ENCODE results near the gene AP5Z1.
"Not testable (repeated sequence)": the region's sequence is repeated elsewhere in the genome, so short reads cannot be mapped to it uniquely, and the experiment has no call there.

The AP5Z1 gene

GRCh38 chr7:4798706-4799235 lies 23.3 kb downstream of the AP5Z1 start:
- DNase-seq (ENCODE audit: low read depth, low spot score), result no peak
- Histone ChIP-seq H3K9ac (ENCODE audit: insufficient read length) (no peak overlapping the region), H3K9me3 (ENCODE audit: low read depth, low read length) (no peaks in the 10 kb centered on the region), H3K4me3 (no peak overlapping the region), H3K27ac (no peak overlapping the region), H3K36me3 (ENCODE audit: insufficient read depth, low read length) (no peaks in the 10 kb centered on the region)
- TF ChIP-seq POLR2AphosphoS5 (IDR thresholded peaks at IDR 0.05; ENCODE audit: borderline replicate concordance, low read depth, low read length) (no peak), EZH2 (IDR thresholded peaks at IDR 0.05) (no peak), FOXP2 (optimal IDR thresholded peaks at IDR 0.05; ENCODE audit: control extremely low read depth, extremely low read length, insufficient read depth) (no peak)

- H3K4me3 ChIP-seq, result no peak overlapping the region
- no peak for TF ChIP-seq EZH2 (IDR thresholded peaks at IDR 0.05)
- TF ChIP-seq POLR2AphosphoS5 (IDR thresholded peaks at IDR 0.05; ENCODE audit: borderline replicate concordance, low read depth, low read length), result no peak
- no peak for TF ChIP-seq FOXP2 (optimal IDR thresholded peaks at IDR 0.05; ENCODE audit: control extremely low read depth, extremely low read length, insufficient read depth)
- no peaks in the 10 kb centered on the region for H3K9me3 ChIP-seq (ENCODE audit: low read depth, low read length)
- H3K36me3 ChIP-seq (ENCODE audit: insufficient read depth, low read length), result no peaks in the 10 kb centered on the region
- H3K27ac ChIP-seq, result no peak overlapping the region
- DNase-seq (ENCODE audit: low read depth, low spot score), result no peak
- H3K9ac ChIP-seq (ENCODE audit: insufficient read length), result no peak overlapping the region
Measured at GRCh38 chr7:4799508-4800268, 24.3 kb downstream of the AP5Z1 start.

- H3K27ac ChIP-seq, result no peak overlapping the region
- H3K9ac ChIP-seq (ENCODE audit: insufficient read length), result no peak overlapping the region
- H3K9me3 ChIP-seq (ENCODE audit: low read depth, low read length), result no peaks in the 10 kb centered on the region
Measured at GRCh38 chr7:4800487-4800886, 25.1 kb downstream of the AP5Z1 start.

GRCh38 chr7:4800926-4801838 lies 25.8 kb downstream of the AP5Z1 start:
- H3K9ac ChIP-seq (ENCODE audit: insufficient read length), result no peak overlapping the region
- no peaks in the 10 kb centered on the region for H3K9me3 ChIP-seq (ENCODE audit: low read depth, low read length)
- TF ChIP-seq POLR2AphosphoS5 (IDR thresholded peaks at IDR 0.05; ENCODE audit: borderline replicate concordance, low read depth, low read length), result no peak
- DNase-seq (ENCODE audit: low read depth, low spot score), result no peak
- no peak overlapping the region for H3K27ac ChIP-seq
- H3K36me3 ChIP-seq (ENCODE audit: insufficient read depth, low read length), result no peaks in the 10 kb centered on the region
- H3K4me3 ChIP-seq, result no peak overlapping the region

More at GRCh38 chr7:4800487-4800886, 25.1 kb downstream of the AP5Z1 start:
- Histone ChIP-seq H3K4me3 (no peak overlapping the region), H3K36me3 (ENCODE audit: insufficient read depth, low read length) (no peaks in the 10 kb centered on the region)
- no peak for DNase-seq (ENCODE audit: low read depth, low spot score)
- TF ChIP-seq FOXP2 (optimal IDR thresholded peaks at IDR 0.05; ENCODE audit: control extremely low read depth, extremely low read length, insufficient read depth) (no peak), POLR2AphosphoS5 (IDR thresholded peaks at IDR 0.05; ENCODE audit: borderline replicate concordance, low read depth, low read length) (no peak), EZH2 (IDR thresholded peaks at IDR 0.05) (no peak)

GRCh38 chr7:4801839-4802231 lies 26.4 kb downstream of the AP5Z1 start:
- no peak for TF ChIP-seq FOXP2 (optimal IDR thresholded peaks at IDR 0.05; ENCODE audit: control extremely low read depth, extremely low read length, insufficient read depth)
- Histone ChIP-seq H3K9me3 (ENCODE audit: low read depth, low read length) (no peaks in the 10 kb centered on the region), H3K27ac (no peak overlapping the region), H3K36me3 (ENCODE audit: insufficient read depth, low read length) (no peaks in the 10 kb centered on the region), H3K9ac (ENCODE audit: insufficient read length) (no peak overlapping the region), H3K4me3 (no peak overlapping the region)
- no peak for DNase-seq (ENCODE audit: low read depth, low spot score)

GRCh38 chr7:4802577-4802976 lies 27.2 kb downstream of the AP5Z1 start:
- not testable (repeated sequence) for H3K4me3 ChIP-seq; H3K9ac ChIP-seq (ENCODE audit: insufficient read length); DNase-seq (ENCODE audit: low read depth, low spot score); H3K9me3 ChIP-seq (ENCODE audit: low read depth, low read length); H3K27ac ChIP-seq; H3K36me3 ChIP-seq (ENCODE audit: insufficient read depth, low read length)

GRCh38 chr7:4803397-4804241 lies 28.2 kb downstream of the AP5Z1 start:
- Histone ChIP-seq H3K4me3 (no peak overlapping the region), H3K9ac (ENCODE audit: insufficient read length) (no peak overlapping the region), H3K27ac (no peak overlapping the region), H3K9me3 (ENCODE audit: low read depth, low read length) (no peaks in the 10 kb centered on the region), H3K36me3 (ENCODE audit: insufficient read depth, low read length) (no peaks in the 10 kb centered on the region)
- DNase-seq (ENCODE audit: low read depth, low spot score), result no peak
- TF ChIP-seq EZH2 (IDR thresholded peaks at IDR 0.05) (no peak), FOXP2 (optimal IDR thresholded peaks at IDR 0.05; ENCODE audit: control extremely low read depth, extremely low read length, insufficient read depth) (no peak), POLR2AphosphoS5 (IDR thresholded peaks at IDR 0.05; ENCODE audit: borderline replicate concordance, low read depth, low read length) (no peak)

All from SK-N-MC (cell line).